VCaP (cell line): ENCODE results near the gene ACER3.
"Not testable (repeated sequence)": the region's sequence is repeated elsewhere in the genome, so short reads cannot be mapped to it uniquely, and the experiment has no call there.

Source experiments
- H3K27ac ChIP-seq: fragments of 450-650 bp; 2 replicates; pipeline ENCODE4 v1.5.1; 2017
- TF ChIP-seq, protein P1 (sequence below): fragments of 450-650 bp; conservative IDR thresholded peaks from 2 replicates; pipeline ENCODE4 v1.5.1; 2017; ENCODE audit warnings: mild to moderate bottlenecking, moderate library complexity

The ACER3 gene

DNA sequence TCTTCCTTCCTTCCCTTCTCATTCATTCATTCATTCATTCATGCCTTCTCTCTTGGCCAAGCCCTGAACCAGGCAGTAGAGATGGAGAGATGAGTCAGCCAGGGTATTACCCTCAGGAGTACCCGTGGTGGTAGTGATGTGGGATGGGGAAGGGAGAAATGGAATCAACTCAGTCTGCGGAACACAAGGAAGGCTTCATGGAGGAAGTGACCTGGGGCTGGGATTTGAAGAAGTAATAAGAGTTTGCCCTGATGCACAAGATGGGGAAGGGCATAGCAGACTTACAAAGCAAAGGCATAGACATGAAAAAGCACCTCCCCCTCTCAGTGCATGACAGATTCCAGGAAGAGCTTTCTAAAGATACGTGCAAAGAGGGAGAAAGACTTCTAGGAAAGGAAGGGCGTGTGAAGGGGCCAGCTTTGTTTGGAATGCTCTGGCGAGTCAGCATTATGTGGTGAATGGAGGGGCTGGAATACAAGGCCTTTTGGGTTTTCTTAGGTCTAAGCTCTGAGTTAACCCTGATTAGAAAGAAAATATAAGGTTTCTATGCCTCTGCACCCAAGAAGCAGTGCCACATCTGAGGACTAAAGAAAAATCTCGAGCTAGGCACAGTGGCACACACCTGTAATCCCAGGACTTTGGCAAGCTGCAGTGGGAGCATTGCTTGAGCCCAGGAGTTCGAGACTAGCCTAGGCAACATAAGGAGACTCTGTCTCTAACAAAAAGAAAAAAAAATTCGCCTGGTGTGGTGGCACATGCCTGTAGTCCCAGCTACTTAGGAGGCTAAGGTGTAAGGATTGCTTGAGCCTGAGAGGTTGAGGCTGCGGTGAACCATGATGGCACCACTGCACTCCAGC lies 36.4 kb upstream of the ACER3 start:
- H3K27ac ChIP-seq, result peak overlapping the region; percentile 57
- TF ChIP-seq, protein P1, sequence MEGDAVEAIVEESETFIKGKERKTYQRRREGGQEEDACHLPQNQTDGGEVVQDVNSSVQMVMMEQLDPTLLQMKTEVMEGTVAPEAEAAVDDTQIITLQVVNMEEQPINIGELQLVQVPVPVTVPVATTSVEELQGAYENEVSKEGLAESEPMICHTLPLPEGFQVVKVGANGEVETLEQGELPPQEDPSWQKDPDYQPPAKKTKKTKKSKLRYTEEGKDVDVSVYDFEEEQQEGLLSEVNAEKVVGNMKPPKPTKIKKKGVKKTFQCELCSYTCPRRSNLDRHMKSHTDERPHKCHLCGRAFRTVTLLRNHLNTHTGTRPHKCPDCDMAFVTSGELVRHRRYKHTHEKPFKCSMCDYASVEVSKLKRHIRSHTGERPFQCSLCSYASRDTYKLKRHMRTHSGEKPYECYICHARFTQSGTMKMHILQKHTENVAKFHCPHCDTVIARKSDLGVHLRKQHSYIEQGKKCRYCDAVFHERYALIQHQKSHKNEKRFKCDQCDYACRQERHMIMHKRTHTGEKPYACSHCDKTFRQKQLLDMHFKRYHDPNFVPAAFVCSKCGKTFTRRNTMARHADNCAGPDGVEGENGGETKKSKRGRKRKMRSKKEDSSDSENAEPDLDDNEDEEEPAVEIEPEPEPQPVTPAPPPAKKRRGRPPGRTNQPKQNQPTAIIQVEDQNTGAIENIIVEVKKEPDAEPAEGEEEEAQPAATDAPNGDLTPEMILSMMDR, result no peak

DNA sequence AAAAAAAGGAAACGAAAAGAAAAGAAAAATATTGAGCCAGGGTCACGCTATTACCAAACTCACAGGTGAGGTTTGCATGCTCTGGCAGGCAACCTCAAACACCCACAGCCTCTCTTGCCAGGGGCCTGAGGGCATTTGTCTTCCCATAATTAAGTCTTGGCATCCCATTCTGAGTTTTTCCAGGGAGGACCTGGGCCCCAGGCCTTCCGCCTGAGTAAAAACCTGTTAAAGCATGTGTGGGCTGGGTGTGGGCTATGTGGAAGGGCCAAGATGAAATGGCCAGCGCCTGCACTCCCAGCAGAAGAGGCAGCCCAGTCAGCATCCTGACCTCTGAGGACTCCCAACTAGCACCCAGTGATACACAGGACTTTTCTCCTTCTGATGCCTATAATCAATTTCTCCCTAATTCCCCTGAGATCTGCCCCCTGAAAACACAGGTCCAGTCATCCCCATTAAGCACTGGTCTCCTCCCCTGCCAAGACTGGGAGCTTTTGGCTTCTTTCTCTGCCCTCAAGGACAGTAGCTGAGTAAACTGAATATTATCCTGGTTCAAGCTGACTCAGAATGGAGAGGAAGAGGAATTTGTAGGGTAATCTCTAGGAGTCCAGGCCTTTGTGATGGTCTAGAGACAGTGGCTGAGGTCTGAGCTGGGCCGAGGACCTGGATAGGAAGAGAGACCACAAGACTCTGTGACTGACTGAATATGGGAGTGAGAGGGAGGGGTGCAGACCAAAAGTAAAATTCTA lies 35.6 kb upstream of the ACER3 start:
- peak overlapping the region; percentile 57 for H3K27ac ChIP-seq
- TF ChIP-seq, protein P1, result no peak

DNA sequence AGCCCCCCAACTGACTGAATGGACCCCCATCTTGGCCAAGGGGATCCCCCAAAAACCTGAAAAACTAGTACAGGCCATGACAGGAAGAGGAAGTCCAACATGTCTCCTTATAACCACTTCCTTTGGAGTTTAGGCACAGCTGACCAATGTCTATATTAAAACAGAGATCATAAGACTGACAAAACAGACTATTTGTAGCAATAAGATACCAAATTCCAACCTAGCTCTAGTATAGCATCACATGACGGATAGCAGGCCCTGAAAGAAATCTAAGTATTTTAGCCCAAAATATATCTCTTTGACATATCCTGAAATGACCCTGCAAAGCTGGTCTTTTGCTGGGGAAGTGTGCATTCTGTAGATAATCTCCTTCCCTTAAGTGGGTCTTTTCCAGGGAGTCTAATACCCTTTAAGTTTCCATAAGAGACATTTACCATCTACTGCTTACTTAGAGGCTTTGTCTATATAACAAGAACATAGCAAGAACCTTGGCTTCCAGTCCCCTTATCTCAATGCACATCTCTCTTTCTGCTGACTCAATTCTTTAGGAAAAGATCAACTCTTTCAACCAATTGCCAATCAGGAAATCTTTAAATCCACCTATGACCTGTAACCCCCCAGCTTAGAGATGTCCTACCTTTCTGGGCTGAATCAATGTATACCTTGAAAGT lies 34.9 kb upstream of the ACER3 start:
- TF ChIP-seq, protein P1, result no peak
- H3K27ac ChIP-seq, result peak overlapping the region; percentile 57

DNA sequence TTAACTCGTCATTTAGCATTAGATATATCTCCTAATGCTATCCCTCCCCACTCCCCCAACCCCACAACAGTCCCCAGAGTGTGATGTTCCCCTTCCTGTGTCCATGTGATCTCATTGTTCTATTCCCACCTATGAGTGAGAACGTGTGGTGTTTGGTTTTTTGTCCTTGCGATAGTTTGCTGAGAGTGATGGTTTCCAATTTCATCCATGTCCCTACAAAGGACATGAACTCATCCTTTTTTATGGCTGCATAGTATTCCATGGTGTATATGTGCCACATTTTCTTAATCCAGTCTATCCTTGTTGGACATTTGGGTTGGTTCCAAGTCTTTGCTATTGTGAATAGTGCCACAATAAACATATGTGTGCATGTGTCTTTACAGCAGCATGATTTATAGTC lies 34.2 kb upstream of the ACER3 start:
- not testable (repeated sequence) for H3K27ac ChIP-seq

DNA sequence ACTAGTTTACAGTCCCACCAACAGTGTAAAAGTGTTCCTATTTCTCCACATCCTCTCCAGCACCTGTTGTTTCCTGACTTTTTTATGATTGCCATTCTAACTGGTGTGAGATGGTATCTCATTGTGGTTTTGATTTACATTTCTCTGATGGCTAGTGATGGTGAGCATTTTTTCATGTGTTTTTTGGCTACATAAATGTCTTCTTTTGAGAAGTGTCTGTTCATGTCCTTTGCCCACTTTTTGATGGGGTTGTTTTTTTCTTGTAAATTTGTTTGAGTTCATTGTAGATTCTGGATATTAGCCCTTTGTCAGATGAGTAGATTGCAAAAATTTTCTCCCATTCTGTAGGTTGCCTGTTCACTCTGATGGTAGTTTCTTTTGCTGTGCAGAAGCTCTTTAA lies 33.7 kb upstream of the ACER3 start:
- not testable (repeated sequence) for H3K27ac ChIP-seq

DNA sequence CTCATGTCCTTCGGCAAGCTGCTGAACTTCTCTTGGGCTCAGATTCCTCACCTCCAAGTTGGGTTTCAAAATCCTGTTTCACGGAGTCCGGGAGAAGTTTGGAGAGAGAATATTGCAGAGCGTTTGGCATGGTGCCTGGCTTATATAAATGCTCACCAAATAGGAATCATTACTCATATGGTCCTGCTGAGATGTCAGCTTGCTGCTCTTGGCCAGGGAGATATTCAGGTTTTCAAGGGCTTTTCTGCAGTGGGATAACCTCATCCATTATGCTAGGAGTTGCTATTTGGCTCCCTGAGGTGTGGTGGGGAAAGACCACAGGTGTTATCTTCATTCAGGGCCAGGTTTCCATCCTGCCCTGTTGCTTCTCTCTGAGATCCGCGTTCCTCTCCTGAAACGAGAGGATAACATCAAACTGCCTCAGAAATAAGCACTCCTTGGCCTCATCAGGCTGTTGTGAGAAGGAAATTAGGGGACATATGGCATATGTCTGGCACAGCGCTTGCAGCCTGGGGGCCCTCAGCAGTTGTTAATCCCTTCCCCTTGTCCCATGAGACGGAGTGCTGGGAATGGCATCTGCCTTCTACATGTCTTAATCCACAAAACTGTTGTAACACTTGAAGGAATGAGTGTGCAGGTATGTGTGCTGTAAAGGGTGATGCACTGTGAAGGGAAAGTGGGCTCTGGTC lies 29.9 kb upstream of the ACER3 start:
- no peak overlapping the region for H3K27ac ChIP-seq
- TF ChIP-seq, protein P1, result no peak

DNA sequence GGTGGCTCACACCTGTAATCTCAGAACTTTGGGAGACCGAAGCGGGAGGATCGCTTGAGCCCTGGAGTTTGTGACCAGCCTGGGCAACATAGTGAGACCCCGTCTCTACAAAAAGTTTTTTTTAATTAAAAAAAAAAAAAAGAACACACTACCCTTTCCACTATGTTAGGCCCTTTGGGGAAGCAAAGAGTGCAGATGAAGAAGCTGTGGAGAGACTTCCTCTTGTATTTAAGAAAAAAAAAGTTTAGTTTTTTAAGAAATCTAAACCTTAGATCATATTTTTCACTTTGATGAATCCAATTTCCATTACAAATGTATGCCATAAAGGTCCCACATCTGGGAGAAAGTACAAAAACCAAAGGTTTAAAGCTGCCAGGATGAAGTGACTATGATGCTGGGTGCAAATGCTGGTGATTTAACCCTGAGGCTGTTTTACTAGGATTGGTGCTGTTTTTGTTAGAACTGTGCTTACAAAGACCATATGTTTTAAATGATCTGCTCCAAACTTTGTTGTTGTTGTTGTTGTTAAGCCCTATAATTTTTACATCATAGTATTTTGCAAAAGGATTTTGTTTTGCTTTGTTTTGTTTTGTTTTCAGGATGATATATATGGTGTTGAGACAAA lies 28.9 kb upstream of the ACER3 start:
- no peak overlapping the region for H3K27ac ChIP-seq
- TF ChIP-seq, protein P1, result no peak

DNA sequence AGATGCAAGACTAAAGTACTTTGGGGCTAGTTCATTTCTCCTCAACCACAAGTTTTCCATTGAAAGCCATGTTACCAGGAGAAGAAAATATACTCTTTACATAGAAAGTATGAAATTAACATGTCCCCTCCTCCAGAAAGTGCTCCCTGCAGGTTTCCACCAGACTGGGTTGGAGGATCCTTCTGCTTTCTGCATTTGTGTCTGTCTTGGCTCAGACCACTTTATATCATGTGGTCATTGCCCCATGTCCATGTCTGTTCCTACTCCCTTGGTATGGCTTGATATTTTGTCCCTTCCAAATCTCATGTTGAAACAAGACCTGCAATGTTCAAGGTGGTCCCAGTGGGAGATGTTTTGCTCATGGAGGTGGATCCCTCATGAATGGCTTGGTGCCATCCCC lies 28.4 kb upstream of the ACER3 start:
- no peak overlapping the region for H3K27ac ChIP-seq
- TF ChIP-seq, protein P1, result no peak
